ENCODE measurements around the gene CDH12.

DNA sequence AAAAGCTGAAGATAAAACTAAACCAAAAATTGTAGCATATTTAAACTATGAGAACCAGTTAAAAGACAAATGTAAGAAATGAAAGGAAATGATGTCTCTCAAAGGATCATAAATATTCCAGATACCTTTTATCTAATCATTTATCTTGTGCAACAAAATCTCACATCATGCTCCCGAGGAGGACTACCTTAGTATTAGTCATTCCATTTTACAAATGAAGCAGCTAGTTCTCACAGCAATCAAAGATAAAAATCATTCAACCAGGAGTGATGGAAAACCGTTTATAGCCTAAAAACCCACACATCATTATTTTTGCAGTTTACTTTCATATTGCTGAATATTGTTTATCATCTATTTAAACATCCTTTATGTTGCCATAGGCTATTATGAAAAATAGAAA is 190.0 kb downstream of the CDH12 start:
- TF ChIP-seq, protein P1, sequence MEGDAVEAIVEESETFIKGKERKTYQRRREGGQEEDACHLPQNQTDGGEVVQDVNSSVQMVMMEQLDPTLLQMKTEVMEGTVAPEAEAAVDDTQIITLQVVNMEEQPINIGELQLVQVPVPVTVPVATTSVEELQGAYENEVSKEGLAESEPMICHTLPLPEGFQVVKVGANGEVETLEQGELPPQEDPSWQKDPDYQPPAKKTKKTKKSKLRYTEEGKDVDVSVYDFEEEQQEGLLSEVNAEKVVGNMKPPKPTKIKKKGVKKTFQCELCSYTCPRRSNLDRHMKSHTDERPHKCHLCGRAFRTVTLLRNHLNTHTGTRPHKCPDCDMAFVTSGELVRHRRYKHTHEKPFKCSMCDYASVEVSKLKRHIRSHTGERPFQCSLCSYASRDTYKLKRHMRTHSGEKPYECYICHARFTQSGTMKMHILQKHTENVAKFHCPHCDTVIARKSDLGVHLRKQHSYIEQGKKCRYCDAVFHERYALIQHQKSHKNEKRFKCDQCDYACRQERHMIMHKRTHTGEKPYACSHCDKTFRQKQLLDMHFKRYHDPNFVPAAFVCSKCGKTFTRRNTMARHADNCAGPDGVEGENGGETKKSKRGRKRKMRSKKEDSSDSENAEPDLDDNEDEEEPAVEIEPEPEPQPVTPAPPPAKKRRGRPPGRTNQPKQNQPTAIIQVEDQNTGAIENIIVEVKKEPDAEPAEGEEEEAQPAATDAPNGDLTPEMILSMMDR (IDR thresholded peaks at IDR 0.05; ENCODE audit: low read depth, low read length, missing input control): no peak
- TF ChIP-seq, protein P2, sequence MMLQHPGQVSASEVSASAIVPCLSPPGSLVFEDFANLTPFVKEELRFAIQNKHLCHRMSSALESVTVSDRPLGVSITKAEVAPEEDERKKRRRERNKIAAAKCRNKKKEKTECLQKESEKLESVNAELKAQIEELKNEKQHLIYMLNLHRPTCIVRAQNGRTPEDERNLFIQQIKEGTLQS (IDR thresholded peaks at IDR 0.05): no peak
- TF ChIP-seq HNF4G (IDR thresholded peaks at IDR 0.05) (no peak), TAF1 (conservative IDR thresholded peaks at IDR 0.05) (no peak), RAD21 (IDR thresholded peaks at IDR 0.05) (no peak), FOXA1 (IDR thresholded peaks at IDR 0.05) (no peak), RXRA (IDR thresholded peaks at IDR 0.05) (no peak)
- TF ChIP-seq, protein P3, sequence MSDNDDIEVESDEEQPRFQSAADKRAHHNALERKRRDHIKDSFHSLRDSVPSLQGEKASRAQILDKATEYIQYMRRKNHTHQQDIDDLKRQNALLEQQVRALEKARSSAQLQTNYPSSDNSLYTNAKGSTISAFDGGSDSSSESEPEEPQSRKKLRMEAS (IDR thresholded peaks at IDR 0.05): no peak
- TF ChIP-seq, protein P4, sequence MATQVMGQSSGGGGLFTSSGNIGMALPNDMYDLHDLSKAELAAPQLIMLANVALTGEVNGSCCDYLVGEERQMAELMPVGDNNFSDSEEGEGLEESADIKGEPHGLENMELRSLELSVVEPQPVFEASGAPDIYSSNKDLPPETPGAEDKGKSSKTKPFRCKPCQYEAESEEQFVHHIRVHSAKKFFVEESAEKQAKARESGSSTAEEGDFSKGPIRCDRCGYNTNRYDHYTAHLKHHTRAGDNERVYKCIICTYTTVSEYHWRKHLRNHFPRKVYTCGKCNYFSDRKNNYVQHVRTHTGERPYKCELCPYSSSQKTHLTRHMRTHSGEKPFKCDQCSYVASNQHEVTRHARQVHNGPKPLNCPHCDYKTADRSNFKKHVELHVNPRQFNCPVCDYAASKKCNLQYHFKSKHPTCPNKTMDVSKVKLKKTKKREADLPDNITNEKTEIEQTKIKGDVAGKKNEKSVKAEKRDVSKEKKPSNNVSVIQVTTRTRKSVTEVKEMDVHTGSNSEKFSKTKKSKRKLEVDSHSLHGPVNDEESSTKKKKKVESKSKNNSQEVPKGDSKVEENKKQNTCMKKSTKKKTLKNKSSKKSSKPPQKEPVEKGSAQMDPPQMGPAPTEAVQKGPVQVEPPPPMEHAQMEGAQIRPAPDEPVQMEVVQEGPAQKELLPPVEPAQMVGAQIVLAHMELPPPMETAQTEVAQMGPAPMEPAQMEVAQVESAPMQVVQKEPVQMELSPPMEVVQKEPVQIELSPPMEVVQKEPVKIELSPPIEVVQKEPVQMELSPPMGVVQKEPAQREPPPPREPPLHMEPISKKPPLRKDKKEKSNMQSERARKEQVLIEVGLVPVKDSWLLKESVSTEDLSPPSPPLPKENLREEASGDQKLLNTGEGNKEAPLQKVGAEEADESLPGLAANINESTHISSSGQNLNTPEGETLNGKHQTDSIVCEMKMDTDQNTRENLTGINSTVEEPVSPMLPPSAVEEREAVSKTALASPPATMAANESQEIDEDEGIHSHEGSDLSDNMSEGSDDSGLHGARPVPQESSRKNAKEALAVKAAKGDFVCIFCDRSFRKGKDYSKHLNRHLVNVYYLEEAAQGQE (IDR thresholded peaks at IDR 0.05): no peak
